Activated CD4-positive, CD25-positive, alpha-beta regulatory T cell treated with anti-CD3 and anti-CD28 coated beads, Interleukin-2, amount 50 U/mL, for 16 hours (primary cell): Measurements from ENCODE around the gene SBK3.
"Not testable (repeated sequence)": the region's sequence is repeated elsewhere in the genome, so short reads cannot be mapped to it uniquely, and the experiment has no call there.

Experiments used
- DNase-seq: peaks from one replicate; pipeline ENCODE4 v3.0.0-alpha.2; 2020; ENCODE audit warnings: low read depth, low spot score

The SBK3 gene, protein sequence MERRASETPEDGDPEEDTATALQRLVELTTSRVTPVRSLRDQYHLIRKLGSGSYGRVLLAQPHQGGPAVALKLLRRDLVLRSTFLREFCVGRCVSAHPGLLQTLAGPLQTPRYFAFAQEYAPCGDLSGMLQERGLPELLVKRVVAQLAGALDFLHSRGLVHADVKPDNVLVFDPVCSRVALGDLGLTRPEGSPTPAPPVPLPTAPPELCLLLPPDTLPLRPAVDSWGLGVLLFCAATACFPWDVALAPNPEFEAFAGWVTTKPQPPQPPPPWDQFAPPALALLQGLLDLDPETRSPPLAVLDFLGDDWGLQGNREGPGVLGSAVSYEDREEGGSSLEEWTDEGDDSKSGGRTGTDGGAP

DNA sequence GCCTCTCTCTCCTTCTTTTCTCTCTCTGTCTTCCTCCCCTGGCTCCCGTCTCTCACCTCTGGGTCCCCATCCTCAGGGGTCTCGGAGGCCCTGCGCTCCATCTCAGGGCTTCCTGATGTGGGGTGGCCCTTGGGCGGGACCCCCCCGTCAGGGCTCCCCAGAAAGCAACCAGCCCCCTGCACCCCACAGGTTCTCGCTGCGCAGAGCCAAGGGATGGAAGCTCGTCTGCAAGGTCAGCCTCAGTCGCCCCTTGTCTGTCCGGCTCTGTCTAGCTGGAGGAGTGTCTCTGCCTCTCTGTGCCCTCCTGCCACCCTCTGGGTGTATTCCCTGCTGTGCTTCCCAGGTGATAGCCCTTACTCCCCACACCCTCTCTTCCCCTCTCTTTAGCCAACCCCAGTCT is at the start of gene SBK3:
Gene SBK3, minus strand, starts transcription at position 101 of the 400 bp plus-strand sequence. Its CDS starts 0 bp downstream, at position 101.
- DNase-seq: no peak

DNA sequence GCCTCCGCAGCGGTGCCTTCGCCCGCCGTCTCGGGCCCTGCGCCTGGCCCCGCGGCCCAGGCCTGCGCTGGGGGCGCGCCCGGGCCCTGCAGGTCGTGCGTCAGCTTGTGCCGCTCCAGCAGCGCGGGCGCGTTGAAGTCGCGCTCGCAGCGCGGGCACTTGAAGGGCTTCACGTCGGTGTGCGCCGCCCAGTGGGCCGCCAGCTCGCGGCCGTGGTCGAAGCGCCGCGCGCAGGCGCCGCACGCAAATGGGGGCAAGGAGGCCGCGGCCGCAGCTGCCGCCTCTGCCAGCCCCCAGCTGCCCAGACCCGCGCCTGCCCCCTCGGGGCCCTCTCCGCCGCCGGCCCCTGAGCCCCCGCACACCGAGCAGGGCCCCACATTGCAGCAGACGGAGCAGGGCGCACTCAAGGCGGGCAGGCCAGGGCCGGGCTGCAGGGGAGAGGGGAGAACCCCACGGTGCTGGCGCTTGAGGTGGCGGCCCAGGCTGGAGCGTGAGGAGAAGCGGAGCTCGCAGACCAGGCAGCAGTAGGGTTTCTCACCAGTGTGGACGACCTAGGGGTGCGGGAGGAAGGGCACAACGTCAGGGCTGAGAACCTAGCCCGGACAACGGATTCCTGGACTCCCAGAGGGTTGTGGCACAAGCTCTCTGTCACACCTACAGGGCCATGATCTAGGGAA is 47.9 kb upstream of the SBK3 start:
- no peak for DNase-seq

DNA sequence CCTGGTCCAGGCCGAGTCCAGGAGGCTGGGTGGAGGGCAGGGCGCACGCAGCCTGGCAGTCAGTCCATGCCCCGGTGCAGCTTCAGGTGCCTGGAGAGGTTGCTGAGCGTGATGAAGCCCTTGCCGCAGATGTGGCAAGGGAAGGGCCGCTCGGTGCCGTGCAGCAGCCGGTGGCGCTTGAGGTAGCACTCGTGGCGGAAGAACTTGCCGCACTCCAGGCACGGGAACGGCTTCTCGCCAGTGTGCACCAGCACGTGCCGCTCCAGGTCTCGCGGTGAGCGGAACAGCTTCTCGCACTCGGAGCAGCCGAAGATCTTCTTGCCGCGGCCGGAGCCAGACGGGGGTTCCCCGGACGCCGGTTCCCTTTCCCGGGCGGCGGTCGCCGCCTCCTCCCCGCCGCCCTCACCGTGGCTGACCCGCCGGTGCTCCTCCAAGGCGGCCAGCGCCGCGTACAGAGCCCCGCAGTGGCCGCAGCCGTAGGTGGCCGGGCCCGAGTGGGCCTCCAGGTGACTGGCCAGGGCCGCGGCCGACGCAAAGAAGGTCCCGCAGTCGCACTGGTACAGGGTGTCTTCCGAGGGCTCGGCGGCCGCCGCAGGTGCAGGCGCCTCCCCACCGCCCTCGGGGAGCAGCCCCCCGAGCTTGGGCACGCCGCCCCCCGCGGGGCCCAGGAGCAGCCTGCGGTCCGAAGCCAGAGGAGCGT is 47.2 kb upstream of the SBK3 start:
- no peak for DNase-seq

DNA sequence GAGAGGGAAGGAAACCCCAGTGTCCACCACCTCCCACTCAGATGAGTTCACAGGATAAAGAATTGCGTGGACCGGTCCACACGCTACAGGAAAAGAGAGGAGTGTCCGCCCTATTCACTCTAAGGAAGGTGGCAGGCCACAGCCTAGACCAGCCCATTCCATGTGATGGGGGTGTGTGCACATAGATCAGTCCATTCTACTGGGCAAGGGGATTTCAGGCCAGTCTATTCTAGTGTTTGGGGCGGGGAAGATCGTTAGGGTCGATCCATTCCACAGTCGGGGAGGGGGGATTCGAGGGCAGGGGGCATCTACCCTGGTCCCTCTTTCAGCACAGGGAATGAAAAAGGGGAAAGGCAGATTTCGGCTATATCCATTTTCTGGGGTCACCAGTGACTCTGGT is 46.2 kb upstream of the SBK3 start:
- no peak for DNase-seq

DNA sequence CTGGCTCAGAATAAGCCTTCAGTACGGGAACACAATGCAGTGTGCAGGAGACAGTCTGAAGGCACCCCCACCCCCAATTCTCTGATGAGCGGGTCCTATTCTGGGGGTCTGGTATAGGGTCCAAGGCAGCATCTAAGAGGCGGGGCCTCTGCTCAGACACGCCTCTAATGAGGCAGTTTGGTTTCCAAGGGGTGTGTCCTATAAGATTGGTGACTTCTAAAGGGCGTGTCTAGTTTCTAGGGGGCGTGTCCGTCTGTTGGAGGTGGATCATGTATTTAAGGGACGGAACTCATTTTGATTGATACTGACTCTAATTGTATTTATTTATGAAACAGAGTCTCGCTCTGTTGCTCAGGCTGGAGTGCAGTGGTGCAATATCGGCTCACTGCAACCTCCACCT is 45.3 kb upstream of the SBK3 start:
- DNase-seq: no peak

DNA sequence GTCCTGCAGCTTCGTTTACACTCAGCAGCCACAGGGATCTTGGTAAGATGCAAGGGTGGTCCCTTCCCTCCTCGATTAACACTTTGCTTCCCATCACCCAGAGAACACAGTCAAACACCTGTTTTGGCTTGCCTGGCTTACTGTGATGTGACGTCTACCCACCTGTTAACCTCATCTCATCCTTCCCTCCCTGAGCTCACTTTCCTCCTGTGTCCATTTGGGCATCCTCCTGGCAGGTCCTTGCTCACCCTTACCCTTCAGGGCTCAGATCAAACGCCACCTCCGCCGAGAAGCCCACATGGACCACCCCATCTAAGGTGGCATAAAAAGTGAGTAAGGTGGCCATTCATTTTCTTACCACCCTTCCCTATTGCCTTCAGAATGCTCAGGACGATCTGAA is 44.8 kb upstream of the SBK3 start:
- no peak for DNase-seq

DNA sequence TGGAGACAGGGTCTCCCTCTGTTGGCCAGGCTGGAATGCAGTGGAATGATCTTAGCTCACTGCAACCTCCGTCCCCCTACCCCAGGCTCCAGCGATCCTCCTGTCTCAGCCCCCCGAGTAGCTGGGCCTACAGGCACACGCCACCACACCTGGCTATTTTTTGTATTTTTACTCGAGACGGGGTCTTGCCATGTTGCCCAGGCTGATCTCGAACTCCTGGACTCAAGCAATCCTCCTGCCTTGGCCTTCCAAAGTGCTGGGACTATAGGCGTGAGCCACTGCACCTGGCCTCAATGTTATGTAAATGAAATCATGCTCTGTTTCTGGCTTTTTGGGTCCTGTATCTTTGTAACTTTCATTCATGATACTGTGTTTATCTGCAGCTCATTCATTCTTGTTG is 43.4 kb upstream of the SBK3 start:
- DNase-seq: no peak

DNA sequence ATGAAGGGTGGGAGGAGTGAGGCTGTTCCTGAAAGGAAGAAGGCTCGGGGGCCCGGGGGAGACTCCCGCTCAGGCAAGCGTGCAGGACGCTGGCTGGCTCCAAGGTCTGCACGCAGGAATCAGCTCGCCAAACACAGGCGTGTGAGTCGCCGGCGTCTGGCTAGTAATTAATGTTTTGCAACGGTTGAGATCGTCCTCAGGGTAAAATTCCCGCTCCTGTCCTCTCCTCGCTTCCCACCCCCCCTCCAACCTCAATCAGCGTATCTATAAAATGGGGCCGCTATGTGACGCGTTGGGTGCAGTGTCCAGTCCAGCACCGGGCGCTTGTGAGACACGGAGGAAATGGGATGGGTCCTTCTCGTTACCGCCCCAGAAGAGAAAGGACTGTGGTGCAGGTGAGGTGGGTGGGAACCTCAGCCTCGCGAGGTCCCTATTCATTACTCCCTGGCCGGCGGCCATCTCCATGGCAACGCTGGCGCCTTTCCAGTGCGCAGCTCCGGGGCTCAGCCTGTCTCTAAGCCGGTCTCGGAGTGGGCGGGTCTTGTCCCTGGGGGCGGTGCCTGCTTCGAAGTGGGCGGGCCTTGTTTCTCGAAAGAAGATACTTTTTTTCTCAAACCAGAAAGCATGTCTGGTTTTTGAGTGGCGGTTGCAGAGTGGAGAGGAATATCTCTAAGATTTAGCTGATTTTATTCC is 41.8 kb upstream of the SBK3 start:
- peak; percentile 72 for DNase-seq

DNA sequence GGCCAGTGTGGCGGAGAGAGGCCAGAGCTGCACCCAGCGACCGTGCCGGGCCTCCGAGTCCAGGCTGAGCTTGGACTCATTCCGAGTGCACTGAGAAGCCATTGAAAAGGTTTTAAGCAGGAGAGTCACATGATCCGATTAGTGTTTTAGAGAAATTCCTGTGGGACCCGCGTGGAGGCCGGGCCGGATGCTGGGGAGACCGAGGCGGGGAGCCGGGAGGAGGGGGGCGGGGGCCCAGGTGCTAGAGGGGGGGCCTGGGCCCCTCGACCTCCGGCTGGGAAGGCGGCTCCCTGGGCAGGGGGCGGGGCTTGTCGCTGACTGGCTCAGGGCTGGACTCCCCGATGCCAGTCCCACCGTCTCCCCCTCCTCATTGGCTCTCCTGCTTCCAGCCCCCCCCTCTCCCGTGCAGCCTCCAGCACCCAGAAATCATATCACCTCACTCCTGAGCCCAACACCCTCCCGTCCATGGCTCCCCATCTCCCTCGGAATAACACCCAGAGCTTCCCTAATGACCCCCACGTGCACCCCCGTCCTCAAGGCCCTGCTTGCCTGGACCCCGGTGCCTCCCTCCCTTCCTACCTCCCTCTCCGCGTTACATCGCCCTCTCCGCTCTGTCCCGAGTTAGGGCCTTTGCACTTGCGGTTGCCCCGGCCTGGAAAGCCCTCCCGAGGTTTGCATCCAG is 40.5 kb upstream of the SBK3 start:
- DNase-seq: no peak

DNA sequence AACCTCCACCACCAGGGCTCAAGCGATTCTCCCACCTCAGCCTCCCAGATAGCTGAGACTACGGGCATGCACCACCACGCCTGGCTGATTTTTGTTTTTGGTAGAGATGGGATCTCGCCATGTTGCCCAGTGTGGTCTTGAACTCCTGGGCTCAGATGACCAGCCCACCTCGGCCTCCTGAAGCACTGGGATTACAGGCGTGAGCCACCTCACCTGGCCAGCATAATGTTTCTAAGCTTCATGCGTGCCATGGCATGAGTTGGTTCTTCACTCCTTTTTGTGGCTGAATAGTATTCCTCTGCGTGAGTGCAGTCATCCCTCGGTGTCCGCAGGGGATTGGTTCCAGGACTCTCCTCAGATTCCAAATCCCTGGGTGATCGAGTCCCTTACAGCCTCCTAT is 39.5 kb upstream of the SBK3 start:
- no peak for DNase-seq

DNA sequence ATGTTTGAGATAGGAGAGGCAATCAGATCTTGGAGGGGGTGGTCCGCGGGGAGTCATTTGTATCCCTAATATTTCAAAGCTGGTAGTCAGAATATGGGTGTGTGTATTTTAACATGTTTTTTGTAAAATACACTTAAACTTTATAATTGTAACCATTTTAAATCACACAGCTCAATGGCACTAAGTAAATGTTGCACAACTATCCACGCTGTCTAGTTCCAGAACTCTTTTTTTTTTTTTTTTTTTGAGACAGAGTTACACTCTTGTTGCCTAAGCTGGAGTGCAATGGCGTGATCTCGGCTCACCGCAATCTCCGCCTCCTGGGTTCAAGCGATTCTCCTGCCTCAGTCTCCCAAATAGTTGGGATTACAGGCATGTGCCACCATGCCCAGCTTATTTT is 38.6 kb upstream of the SBK3 start:
- not testable (repeated sequence) for DNase-seq

DNA sequence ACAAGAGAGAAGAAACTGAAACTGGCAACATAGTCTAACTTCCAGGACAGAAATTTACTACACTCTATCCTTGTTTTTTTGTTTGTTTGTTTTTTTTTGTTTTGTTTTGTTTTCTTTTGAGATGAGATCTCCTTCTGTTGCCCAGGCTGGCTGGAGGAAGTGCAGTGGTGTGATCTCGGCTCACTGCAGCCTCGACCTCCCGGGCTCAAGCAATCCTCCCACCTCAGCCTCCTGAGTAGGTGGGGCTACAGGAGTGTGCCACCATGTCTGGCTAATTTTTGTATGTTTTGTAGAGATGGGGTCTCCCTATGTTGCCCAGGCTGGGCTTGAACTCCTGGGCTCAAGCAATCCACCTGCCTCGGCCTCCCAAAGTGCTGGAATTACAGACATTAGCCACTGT is 36.9 kb upstream of the SBK3 start:
- DNase-seq: not testable (repeated sequence)

DNA sequence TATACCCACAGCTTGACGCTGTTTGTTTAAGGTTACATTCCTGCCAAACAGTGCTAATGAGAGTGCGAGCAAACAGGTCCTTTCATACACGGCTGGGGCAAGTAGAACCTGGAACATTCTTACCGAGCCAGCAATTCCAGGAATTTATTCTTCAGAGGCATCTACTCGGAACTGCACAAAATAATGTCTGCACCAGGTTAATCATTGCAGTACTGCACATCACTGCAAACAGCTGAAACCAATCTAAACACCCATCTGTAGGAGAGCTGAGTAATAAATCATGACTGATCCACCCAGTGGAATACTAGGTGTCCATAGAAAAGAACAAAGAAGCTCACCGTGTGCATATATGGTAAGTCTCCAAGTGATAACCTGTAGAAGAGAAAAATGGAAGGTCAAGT is 36.5 kb upstream of the SBK3 start:
- no peak for DNase-seq

DNA sequence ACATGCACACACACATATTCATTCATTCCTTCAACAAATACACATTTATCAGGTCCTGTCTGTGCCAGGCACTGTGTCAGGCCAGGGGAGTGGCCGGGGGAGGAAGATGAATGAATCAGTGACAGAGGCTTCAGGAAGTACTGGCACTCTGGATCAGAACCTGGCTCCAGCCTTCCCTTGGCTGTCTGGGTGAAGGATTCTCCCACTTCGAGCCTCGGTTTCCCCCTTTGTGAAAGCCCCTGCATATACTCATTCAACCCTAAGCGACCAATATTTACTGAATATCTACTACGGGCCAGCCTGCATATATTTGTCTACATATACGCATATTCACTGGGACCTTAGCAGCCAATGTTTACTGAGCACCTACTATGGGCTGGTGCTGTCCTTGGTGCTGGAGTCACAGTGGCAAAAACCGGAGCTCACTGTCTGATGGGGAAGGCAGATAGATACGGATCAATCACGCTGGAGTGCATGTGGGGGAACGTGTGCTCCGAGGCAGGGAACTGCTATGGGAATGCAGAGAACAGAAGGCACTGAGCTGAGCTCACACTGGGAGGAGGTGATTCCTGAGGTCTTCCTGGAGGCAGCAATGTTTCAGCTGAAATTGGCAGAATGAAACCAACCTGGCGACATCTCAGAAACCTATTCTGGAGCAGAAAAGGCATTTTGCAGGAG is 35.9 kb upstream of the SBK3 start:
- DNase-seq: no peak

DNA sequence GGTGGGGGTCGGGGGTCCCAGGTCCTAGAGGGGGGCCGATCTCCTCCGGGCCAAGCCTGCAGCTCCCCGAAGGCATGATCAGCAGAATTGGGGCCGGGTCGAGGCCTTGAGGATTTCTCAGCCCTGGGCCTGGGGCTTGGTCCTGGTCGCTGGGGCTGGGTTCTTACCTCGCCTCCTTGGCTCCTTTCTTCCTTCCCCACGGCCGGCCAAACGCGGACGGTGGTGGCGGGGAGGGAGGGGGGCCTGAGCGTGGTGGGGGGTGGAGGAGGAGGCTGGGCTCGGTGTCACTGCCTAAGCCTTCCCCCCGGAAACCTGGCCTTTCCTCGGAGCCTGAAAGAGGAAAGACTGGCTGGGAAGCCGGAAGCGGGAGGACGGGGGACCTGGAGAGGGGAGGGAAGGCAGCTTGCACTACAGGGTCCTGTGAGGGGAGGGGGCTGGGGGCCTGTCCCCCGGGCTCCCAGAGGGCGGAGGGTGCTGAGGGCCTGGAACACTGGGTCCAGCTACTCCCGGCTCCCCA is 35.3 kb upstream of the SBK3 start, which contains the start of gene ZNF579:
Gene ZNF579, minus strand, starts transcription at position 221 of the 517 bp plus-strand sequence. CDS start 1,209 bp downstream, outside the sequence.
- DNase-seq: peak; percentile 48

DNA sequence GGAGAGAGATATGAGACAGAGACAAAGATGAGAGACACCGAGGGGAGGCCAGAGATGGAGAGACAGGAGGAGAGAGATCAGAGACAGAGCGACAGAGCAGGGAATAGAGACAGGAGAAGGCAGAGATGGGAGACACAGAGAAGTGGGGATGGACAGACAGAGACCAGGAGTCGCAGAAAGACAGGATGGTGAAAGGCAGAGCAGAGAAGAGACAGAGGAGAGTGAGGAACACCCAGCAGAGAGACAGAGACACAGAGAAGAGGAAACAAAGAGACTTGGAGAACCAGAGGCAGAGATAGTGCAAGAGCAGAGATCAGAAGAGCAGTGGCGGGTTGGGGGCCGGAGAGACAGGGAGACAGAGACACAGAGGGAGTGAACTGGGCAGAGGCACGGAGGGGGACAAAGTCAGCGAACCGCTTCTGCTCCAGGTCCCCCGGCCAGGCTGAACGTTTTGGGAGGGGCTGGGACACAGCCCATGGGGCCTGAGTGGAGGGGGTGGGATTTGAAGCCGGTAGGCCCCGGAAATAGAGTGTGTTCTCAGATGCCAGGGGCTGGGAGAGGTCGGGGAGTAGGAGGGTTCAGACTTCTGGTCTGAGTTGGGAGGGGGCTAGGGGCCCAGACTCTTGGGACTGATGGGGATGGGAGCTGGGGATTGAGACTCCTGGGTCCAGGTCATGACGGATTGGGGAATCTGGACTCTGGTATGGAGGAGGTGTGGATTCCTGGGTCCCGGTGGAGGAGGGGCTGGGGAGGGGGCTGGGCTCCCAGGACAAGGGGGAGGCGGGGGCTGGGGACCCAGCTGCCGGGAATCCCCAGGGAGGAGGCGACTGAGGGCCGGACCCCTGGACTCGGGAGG is 34.7 kb upstream of the SBK3 start:
- no peak for DNase-seq

DNA sequence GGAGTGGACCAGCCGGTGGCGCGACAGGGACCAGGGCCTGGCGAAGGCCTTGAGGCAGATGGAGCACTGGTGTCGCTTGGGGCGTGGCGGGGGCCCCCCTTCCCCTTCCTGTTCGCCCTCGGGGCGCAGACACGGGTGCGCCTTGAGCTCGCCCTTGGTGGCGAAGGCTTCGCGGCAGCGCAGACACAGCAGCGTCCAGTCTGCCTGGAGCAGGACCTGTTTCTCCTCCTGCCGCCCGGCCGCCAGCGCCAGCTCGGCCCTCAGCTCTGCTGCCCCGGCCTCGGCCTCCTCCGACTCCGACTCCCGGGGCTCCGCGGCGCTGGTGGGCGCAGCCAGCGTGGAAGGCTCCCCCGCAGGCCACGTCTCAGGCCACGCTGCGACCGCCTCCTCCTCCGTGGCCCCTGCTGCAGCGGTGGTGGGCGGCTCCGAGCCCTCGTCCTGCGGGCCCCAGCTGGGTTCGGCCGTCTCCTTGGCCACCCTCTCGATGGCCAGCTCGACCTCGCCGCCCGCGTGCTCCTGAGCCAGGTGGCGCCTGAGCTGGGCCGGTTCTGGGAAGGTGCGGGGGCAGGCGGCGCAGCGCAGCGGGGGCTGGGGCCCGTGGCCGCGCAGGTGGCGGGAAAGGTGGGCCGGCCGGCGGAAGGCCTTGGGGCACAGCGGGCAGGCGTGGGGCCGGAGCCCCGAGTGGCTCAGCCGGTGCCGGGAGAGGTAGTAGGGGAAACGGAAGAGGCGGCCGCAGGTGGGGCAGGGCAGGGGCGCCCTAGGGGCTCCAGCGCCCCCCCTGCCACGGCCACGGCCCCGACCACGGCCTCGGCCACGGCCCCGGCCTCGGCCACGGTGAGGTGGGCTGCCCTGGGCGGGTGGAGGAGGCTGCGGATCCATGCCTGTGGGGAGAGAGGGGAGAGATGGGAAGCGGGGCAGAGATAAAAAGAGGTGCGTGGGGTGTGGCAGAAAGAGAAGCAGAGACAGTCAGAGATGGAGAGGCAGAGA is 33.7 kb upstream of the SBK3 start:
- DNase-seq: no peak

DNA sequence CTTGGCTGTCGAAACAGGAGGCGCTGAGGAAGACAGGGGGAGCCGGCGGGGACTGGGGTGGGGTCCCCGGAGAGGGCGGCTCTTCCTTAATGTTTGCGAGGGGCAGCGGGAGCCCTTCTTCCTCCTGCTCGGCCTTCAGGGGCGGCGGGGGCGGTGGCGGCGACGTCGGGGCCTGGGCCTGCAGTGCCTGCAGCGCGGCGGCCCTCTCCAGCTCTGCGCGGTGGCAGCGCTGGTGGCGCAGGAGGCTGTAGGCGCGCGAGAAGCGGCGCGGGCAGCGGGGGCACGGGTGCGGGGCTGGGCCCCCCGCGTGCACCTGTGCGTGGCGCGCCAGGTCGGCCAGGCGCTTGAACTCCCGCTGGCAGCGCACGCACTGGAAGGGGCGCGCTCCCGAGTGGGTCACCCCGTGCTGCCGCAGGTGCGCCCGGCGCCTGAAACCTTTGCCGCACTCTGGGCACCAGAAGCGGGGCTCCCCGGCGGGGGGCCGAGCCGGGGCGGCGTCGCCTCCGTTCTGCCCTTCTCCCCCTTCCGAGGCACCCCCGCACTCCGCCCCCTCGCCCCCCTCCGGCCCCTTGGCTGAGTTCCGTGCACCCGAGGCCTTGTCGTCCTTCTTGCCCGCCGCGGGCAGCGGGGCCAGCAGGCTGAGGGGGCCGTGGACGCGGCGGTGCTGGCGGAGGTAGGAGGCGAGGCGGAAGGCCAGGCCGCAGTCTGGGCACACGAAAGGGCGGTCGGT is 32.9 kb upstream of the SBK3 start:
- DNase-seq: no peak
